ENCODE measurements around the gene RUFY1. TPM values are rescaled to one million over a fixed set of nuclear protein-coding genes. Genes with fewer than 3 reads are reported as not detected.
"Not testable (repeated sequence)": the region's sequence is repeated elsewhere in the genome, so short reads cannot be mapped to it uniquely, and the experiment has no call there.

RUFY1 gene
- total and polyA plus RNA-seq, 4 donors, result 26.8 to 51.9 (median 31.6) TPM

DNA sequence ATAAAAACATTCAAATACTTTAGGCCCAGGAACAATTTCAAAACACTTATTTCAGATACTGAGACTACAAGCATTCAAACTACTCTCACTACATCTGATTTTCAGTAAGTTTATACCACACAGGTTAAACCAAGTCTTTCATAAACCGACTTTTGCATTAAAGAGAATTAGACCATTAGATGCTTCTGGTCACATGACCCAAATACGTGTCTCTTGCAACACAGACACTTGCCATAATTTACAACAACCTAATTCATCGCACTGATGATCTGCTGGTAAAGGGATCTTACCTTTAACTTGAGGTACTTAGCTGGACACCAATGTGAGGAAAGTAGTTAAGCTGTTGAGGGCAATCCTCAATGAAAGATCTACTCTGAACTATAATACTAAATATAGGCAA, 69.9 kb downstream of the RUFY1 start:
- peak overlapping the region in 1 of 2 donors; percentile 46 for H3K4me3 ChIP-seq (ENCODE audit: low read length in 2 of 2)
- no peaks in the 10 kb centered on the region for H3K9me3 ChIP-seq (ENCODE audit: control insufficient read depth, low read length)
- H3K27me3 ChIP-seq (ENCODE audit: control insufficient read depth in 1 of 2, insufficient read depth in 2 of 2, low read length in 1 of 2), result no peaks in the 10 kb centered on the region
- WGBS, 2 donors, result 2 to 3% methylated on average over 3 of the region's 3 CpGs
- ATAC-seq (ENCODE audit: low FRiP score), result no peak
- H3K4me1 ChIP-seq (ENCODE audit: control insufficient read depth in 1 of 2, insufficient read depth in 2 of 2, low read length in 2 of 2), result no peaks in the 10 kb centered on the region
- intact Hi-C loops (cut with DNase I), result loop anchor here in 1 of 2 donors (5.0 kb wide), 1 partner anchor 68 kb away; the partner anchor contains the start of gene RUFY1
- peaks cover 2 to 8% of the 10 kb centered on the region in 2 donors for H3K36me3 ChIP-seq (ENCODE audit: control insufficient read depth in 1 of 2, insufficient read depth in 2 of 2, low read length in 1 of 2)
- no peak for DNase-seq
- no peak overlapping the region for H3K27ac ChIP-seq (ENCODE audit: low read depth in 1 of 2, low read length in 2 of 2)

DNA sequence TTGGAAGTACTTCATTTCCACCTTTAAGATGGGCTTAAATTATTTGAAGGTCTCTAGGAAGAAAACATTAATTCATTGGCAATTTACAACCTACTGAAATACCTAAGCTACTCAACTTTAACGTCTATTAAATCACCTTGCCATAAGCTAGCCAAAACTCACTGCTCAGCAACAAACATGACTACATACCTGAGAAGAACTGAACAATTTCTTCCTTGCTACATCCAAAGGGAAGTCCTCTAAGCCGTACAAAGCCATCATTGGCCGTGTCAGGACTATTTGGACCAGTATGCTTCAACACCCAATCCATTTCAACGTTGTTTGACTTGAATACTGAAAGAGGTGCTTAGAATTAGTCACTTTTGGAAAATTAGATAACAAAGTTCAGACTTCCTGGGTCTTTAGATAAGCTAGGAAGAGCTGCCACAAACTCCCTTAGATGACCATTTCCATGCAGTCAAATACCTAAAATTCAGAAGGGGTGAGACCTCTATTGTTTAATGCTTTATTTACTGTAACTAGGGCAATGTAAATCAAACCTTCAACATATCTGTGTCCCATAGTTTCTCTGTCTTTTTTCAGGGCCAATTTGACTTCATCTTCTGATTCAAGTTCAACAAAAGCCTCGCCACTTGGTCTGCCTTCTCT, 70.5 kb downstream of the RUFY1 start:
- DNase-seq (no peak), ATAC-seq (ENCODE audit: low FRiP score) (no peak)
- Histone ChIP-seq H3K36me3 (ENCODE audit: control insufficient read depth in 1 of 2, insufficient read depth in 2 of 2, low read length in 1 of 2) (peaks cover 2 to 7% of the 10 kb centered on the region in 2 donors), H3K27me3 (ENCODE audit: control insufficient read depth in 1 of 2, insufficient read depth in 2 of 2, low read length in 1 of 2) (no peaks in the 10 kb centered on the region), H3K4me3 (ENCODE audit: low read length in 2 of 2) (peak overlapping the region in 1 of 2 donors; percentile 46), H3K4me1 (ENCODE audit: control insufficient read depth in 1 of 2, insufficient read depth in 2 of 2, low read length in 2 of 2) (no peaks in the 10 kb centered on the region), H3K9me3 (ENCODE audit: control insufficient read depth, low read length) (no peaks in the 10 kb centered on the region), H3K27ac (ENCODE audit: low read depth in 1 of 2, low read length in 2 of 2) (no peak overlapping the region)
- intact Hi-C loops (cut with DNase I), result loop anchor here in 1 of 2 donors (5.0 kb wide), 1 partner anchor 69 kb away; the partner anchor contains the start of gene RUFY1
- 1 to 4% methylated on average over 5 of the region's 5 CpGs for WGBS, 2 donors

DNA sequence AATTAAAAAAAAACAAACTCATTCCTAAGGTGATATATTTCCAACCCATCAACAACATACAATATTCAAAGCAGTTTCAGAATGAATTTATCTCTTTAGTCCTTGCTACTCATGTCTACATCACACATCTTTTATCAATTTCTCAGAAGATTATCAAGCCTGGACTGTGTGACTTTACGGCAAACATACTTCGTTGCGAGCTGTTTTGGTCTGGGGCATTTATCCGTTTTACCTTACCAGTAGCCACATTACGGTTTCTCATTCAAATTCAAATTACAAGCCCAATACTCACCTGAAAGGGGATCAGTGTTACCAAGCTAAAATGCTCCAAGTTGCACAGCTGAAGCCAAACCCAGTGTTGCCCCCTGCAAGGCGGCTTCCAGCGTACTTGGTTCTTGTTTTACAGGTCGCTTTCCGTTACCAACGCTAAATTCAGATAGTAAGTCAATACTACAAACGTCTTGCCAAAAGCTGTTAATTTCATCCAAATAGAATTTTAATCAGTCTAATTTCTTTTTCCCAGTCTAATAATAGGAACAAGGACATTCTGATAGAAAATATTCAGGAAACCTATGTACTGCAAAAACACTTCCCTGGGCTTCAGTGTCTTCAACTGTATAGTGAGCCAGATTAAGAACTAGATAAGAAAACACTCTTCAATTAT, 71.3 kb downstream of the RUFY1 start:
- Histone ChIP-seq H3K36me3 (ENCODE audit: control insufficient read depth in 1 of 2, insufficient read depth in 2 of 2, low read length in 1 of 2) (peaks cover 2 to 4% of the 10 kb centered on the region in 2 donors), H3K27ac (ENCODE audit: low read depth in 1 of 2, low read length in 2 of 2) (no peak overlapping the region), H3K9me3 (ENCODE audit: control insufficient read depth, low read length) (no peaks in the 10 kb centered on the region), H3K4me1 (ENCODE audit: control insufficient read depth in 1 of 2, insufficient read depth in 2 of 2, low read length in 2 of 2) (no peaks in the 10 kb centered on the region), H3K4me3 (ENCODE audit: low read length in 2 of 2) (peak overlapping the region; percentile 37 to 91), H3K27me3 (ENCODE audit: control insufficient read depth in 1 of 2, insufficient read depth in 2 of 2, low read length in 1 of 2) (no peaks in the 10 kb centered on the region)
- ATAC-seq (ENCODE audit: low FRiP score), result no peak
- intact Hi-C loops (cut with DNase I), result loop anchor here in 1 of 2 donors (5.0 kb wide), 1 partner anchor 69 kb away; the partner anchor contains the start of gene RUFY1
- WGBS, 2 donors, result 1 to 2% methylated on average over 11 of the region's 11 CpGs
- DNase-seq, result peak in 1 of 2 donors; percentile 22

DNA sequence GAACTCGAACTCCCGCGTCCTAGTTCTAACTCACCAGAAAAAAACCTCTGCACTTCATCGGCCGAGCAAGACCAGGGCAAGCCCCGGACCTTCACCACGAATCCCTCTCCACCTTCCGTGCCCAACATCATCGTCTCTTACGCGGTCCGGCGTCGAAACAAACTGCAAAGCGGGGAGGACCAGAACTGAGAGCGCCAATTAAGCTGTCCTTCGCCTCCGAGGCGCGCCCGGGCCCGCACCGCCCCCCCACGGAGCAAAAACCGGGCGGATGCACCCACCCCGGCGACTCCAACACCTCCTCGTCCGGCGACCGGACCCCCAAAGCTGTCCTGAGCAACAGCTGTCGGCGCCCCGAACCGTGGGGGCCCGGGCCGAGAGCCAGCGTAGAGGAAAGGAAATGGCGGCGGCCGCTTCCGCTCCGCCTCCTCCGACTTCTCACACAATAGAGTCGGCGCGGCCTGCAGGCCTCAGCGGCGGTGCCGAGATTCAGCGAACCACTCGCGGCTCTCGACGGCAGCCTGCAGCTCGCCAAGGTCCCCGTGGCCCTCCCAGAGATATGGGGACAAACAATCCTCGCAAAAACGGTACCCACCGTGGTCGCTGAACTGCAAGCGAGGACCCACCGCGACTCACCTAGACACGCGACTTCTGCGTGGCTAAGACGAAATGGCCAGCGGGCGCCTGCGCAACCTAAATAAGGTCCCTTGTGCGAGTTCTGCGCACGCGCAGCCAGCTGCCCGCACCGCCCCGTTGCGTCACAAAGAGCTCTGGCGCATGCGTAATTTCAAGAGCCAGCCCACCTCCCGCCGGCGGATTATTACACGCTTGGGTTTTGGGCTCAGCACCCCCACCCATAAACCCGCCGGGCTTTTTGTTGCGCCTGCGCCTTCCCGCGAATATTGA, 72.9 kb downstream of the RUFY1 start, which contains the start of gene HNRNPH1:
Gene HNRNPH1, minus strand, starts transcription at position 669 of the 903 bp plus-strand sequence. Its CDS starts 538 bp downstream, at position 131.
- peak; percentile 99 for DNase-seq
- peak within 1 kb of the TSS; percentile 91 to 95 for H3K4me3 ChIP-seq (ENCODE audit: low read length in 2 of 2)
- intact Hi-C loops (cut with DNase I), result loop anchor here in 1 of 2 donors (5.0 kb wide), 1 partner anchor 71 kb away; the partner anchor contains the start of gene RUFY1
- no peaks in the 10 kb centered on the region for H3K27me3 ChIP-seq (ENCODE audit: control insufficient read depth in 1 of 2, insufficient read depth in 2 of 2, low read length in 1 of 2)
- H3K27ac ChIP-seq (ENCODE audit: low read depth in 1 of 2, low read length in 2 of 2), result peak within 1 kb of the TSS; percentile 99 to 100
- 0% methylated on average over 86 to 92 of the region's 92 CpGs for WGBS, 2 donors
- no peaks in the 10 kb centered on the region for H3K4me1 ChIP-seq (ENCODE audit: control insufficient read depth in 1 of 2, insufficient read depth in 2 of 2, low read length in 2 of 2)
- H3K36me3 ChIP-seq (ENCODE audit: control insufficient read depth in 1 of 2, insufficient read depth in 2 of 2, low read length in 1 of 2), result peaks cover 0 to 2% of the 10 kb centered on the region in 2 donors
- no peaks in the 10 kb centered on the region for H3K9me3 ChIP-seq (ENCODE audit: control insufficient read depth, low read length)
- ATAC-seq (ENCODE audit: low FRiP score), result peak; percentile 95

DNA sequence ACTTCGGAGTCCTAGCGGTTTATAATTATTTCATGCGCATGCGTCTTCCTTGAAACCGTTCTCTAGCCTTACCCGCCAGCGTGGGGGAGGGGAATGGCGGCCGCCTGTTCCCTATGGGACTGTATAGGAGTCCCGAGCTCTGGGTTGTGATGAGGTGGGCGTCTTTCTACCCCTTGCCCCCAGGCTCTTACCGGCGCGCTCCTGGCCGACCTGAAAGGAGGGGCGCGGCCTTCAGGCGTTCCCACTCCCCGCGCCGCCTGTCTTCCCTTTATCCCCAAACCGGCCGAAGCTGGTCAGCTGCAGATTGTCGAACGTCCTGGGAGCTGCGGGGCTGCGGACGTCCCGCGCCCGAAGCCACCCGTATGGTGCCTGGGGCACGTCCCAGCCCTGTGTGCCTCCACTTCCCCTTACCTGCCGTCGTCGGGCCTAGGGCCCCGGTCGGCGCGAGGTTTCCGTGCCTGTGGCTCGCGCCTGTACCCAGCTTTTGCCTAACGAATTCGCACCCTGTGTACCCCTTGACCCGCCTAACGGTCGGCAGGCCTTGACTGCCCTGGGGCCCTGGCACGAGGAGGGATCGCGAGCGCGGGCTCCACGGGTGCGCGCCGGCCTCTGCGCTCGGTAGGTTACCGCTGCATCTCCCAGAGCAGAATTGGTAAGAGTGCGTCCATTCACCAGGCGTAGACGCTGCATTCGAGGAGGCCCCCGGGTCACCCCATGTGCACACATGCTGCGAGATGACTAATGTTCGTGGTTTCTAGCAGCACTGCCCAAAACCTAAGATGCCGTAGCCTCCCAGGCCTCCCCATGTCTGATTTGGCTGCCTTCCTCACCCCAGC, 73.8 kb downstream of the RUFY1 start:
- Histone ChIP-seq H3K36me3 (ENCODE audit: control insufficient read depth in 1 of 2, insufficient read depth in 2 of 2, low read length in 1 of 2) (peaks cover 0 to 2% of the 10 kb centered on the region in 2 donors), H3K4me1 (ENCODE audit: control insufficient read depth in 1 of 2, insufficient read depth in 2 of 2, low read length in 2 of 2) (no peaks in the 10 kb centered on the region), H3K27me3 (ENCODE audit: control insufficient read depth in 1 of 2, insufficient read depth in 2 of 2, low read length in 1 of 2) (no peaks in the 10 kb centered on the region), H3K9me3 (ENCODE audit: control insufficient read depth, low read length) (no peaks in the 10 kb centered on the region), H3K27ac (ENCODE audit: low read depth in 1 of 2, low read length in 2 of 2) (peak overlapping the region; percentile 58 to 66), H3K4me3 (ENCODE audit: low read length in 2 of 2) (peak overlapping the region; percentile 28 to 56)
- ATAC-seq (ENCODE audit: low FRiP score) (peak; percentile 22), DNase-seq (peak; percentile 67 to 83)
- intact Hi-C loops (cut with DNase I), result loop anchor here in 1 of 2 donors (5.0 kb wide), 1 partner anchor 72 kb away; the partner anchor contains the start of gene RUFY1
- 5 to 7% methylated on average over 68 of the region's 68 CpGs for WGBS, 2 donors

DNA sequence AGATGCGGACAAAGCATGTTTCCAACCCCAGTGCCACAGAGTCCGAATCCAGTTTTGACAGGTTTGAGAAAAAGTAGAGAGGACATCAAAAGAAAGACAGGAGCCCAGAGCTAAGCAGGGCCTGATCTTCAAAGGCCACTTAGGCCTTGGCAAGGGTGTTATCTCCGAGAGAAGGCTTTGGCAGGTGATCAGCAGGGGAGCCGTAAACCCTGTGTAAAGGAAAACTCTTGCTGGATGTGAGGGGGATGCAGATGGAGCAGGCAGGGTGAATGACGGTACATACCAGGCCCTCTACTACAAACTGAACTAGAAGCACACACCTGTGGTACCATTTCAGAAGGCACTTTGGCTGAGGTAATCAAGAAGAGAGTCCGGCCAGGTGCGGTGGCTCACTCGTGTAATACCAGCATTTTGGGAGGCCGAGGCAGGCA, 74.5 kb downstream of the RUFY1 start:
- intact Hi-C loops (cut with DNase I), result loop anchor here in 1 of 2 donors (5.0 kb wide), 1 partner anchor 73 kb away; the partner anchor contains the start of gene RUFY1
- WGBS, 2 donors, result 85% methylated on average over 9 of the region's 9 CpGs
- Histone ChIP-seq H3K27me3 (ENCODE audit: control insufficient read depth in 1 of 2, insufficient read depth in 2 of 2, low read length in 1 of 2) (no peaks in the 10 kb centered on the region), H3K9me3 (ENCODE audit: control insufficient read depth, low read length) (no peaks in the 10 kb centered on the region), H3K36me3 (ENCODE audit: control insufficient read depth in 1 of 2, insufficient read depth in 2 of 2, low read length in 1 of 2) (peaks cover 0 to 2% of the 10 kb centered on the region in 2 donors), H3K27ac (ENCODE audit: low read depth in 1 of 2, low read length in 2 of 2) (peak overlapping the region in 1 of 2 donors; percentile 66), H3K4me3 (ENCODE audit: low read length in 2 of 2) (no peak overlapping the region), H3K4me1 (ENCODE audit: control insufficient read depth in 1 of 2, insufficient read depth in 2 of 2, low read length in 2 of 2) (no peaks in the 10 kb centered on the region)
- DNase-seq (peak in 1 of 2 donors; percentile 35), ATAC-seq (ENCODE audit: low FRiP score) (no peak)

DNA sequence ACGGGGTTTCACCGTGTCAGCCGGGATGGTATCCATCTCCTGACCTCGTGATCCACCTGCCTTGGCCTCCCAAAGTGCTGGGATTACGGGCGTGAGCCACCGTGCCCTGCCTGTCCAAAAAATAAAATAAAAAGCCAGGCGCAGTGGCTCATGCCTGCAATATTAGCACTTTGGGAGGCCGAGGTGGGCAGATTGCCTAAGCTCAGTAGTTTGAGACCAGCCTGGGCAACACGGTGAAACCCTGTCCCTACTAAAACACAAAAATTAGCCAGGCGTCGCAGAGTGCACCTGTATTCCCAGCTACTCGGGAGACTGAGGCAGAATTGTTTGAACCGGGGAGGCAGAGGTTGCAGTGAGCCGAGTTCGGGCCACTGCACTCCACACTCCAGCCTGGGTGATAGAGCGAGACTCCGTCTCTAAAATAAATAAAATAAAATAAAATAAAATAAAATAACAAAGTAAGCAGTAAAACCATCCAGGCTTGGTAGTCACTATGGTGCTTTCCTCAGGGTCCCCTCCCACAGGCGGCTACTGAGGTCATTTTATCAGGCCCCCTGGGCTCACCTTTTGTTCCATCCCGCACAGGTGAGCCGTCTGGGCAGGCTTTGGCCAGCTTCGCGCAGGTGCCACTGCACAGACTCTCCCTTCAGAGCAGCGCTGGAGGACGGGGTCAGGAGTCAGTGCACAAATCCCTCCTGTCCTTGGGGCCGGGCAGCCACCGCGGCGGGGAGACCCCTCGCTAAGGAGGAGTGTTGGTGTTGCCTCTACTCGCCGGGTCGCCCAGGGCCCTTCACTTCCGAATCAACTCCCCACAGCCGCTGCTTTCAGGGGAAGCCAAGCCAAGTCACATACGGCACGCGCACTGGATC, 83.4 kb downstream of the RUFY1 start:
- H3K27ac ChIP-seq (ENCODE audit: low read depth in 1 of 2, low read length in 2 of 2); H3K9me3 ChIP-seq (ENCODE audit: control insufficient read depth, low read length); intact Hi-C loops (cut with DNase I); H3K4me1 ChIP-seq (ENCODE audit: control insufficient read depth in 1 of 2, insufficient read depth in 2 of 2, low read length in 2 of 2); H3K36me3 ChIP-seq (ENCODE audit: control insufficient read depth in 1 of 2, insufficient read depth in 2 of 2, low read length in 1 of 2); H3K27me3 ChIP-seq (ENCODE audit: control insufficient read depth in 1 of 2, insufficient read depth in 2 of 2, low read length in 1 of 2); ATAC-seq (ENCODE audit: low FRiP score): not testable (repeated sequence)
- H3K4me3 ChIP-seq (ENCODE audit: low read length in 2 of 2), result peak overlapping the region in 1 of 2 donors; percentile 43
- DNase-seq, result peak in 1 of 2 donors; percentile 27
- WGBS, 2 donors, result 59 to 62% methylated on average over 19 to 20 of the region's 38 CpGs
